ENCODE measurements around the gene VCAM1. TPM values are rescaled to one million over a fixed set of nuclear protein-coding genes. Genes with fewer than 3 reads are reported as not detected.

The VCAM1 gene
- total RNA-seq, 1 experiment from 2014 or later: 2.0 TPM

DNA sequence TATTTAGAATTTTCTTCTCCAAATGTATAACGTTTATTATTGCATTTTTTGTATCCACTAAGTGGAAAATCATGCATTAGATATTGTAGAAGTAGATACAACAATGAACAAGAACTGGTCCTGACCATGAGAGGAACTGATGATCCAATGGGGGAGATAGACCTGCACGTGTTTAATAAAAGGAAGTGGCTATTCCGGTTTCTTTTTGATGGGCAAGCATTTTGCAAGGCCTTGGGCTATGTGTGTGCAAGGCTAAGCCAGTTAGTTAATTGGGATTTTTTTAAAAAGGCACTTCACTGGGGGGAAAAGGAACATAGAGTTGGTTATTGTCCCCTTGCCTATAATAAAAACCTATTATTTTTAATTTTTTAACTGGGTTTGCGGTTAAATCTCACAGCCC is 961 bp upstream of the VCAM1 start:
- no peak for DNase-seq (ENCODE audit: low spot score)
- ChIA-PET CTCF (no interaction called here), POLR2A (ENCODE audit: low non-redundant PET) (no interaction called here)
- Histone ChIP-seq H3K4me1 (ENCODE audit: insufficient read depth, low read length, poor library complexity, severe bottlenecking) (peaks cover 9% of the 10 kb centered on the region), H3K36me3 (ENCODE audit: insufficient read depth, low read length, poor library complexity, severe bottlenecking) (no peaks in the 10 kb centered on the region), H3K27ac (ENCODE audit: low read depth, low read length, poor library complexity, severe bottlenecking) (no peak overlapping the region), H3K4me3 (ENCODE audit: low read depth, low read length, poor library complexity, severe bottlenecking) (no peak overlapping the region), H3K9me3 (ENCODE audit: low read depth, low read length, poor library complexity, severe bottlenecking) (no peaks in the 10 kb centered on the region), H3K27me3 (replicated peaks; ENCODE audit: insufficient read depth, low read depth, low read length, poor library complexity) (no peaks in the 10 kb centered on the region)
- no peak for TF ChIP-seq EZH2 (IDR thresholded peaks at IDR 0.05; ENCODE audit: borderline replicate concordance, low read depth, low read length, poor library complexity, severe bottlenecking)
- TF ChIP-seq, protein P1, sequence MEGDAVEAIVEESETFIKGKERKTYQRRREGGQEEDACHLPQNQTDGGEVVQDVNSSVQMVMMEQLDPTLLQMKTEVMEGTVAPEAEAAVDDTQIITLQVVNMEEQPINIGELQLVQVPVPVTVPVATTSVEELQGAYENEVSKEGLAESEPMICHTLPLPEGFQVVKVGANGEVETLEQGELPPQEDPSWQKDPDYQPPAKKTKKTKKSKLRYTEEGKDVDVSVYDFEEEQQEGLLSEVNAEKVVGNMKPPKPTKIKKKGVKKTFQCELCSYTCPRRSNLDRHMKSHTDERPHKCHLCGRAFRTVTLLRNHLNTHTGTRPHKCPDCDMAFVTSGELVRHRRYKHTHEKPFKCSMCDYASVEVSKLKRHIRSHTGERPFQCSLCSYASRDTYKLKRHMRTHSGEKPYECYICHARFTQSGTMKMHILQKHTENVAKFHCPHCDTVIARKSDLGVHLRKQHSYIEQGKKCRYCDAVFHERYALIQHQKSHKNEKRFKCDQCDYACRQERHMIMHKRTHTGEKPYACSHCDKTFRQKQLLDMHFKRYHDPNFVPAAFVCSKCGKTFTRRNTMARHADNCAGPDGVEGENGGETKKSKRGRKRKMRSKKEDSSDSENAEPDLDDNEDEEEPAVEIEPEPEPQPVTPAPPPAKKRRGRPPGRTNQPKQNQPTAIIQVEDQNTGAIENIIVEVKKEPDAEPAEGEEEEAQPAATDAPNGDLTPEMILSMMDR (conservative IDR thresholded peaks at IDR 0.05; ENCODE audit: low read depth, low read length): no peak
- no TSS peak for BruUV-seq (replicated peaks)
- intact Hi-C loops (cut with micrococcal nuclease; ENCODE audit: unreplicated experiment): no loop called here

DNA sequence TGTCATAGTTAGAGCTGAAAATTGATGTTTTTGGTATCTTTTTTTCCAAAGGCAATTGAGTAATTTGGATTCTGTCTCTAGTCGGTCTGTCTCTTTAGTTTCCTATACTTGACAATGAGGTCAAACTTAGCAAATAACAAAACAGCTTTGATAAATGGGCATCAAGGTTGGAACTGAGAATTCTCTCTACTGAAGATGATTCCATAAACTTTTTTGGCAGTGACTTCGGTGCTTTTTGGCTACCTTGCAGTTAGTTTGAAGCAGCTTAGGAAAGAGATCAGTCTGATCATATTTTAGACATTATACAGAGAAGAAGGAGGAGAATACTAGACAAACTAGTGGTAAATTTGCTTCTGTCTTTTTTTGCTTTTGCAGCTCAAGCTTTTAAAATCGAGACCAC is 559 bp downstream of the VCAM1 start:
- no peak overlapping the region for H3K4me3 ChIP-seq (ENCODE audit: low read depth, low read length, poor library complexity, severe bottlenecking)
- no TSS peak for BruUV-seq (replicated peaks)
- intact Hi-C loops (cut with micrococcal nuclease; ENCODE audit: unreplicated experiment): no loop called here
- ChIA-PET CTCF (no interaction called here), POLR2A (ENCODE audit: low non-redundant PET) (no interaction called here)
- no peak for DNase-seq (ENCODE audit: low spot score)
- H3K9me3 ChIP-seq (ENCODE audit: low read depth, low read length, poor library complexity, severe bottlenecking): no peaks in the 10 kb centered on the region
- TF ChIP-seq, protein P1 (conservative IDR thresholded peaks at IDR 0.05; ENCODE audit: low read depth, low read length): no peak
- no peak for TF ChIP-seq EZH2 (IDR thresholded peaks at IDR 0.05; ENCODE audit: borderline replicate concordance, low read depth, low read length, poor library complexity, severe bottlenecking)
- no peaks in the 10 kb centered on the region for H3K27me3 ChIP-seq (replicated peaks; ENCODE audit: insufficient read depth, low read depth, low read length, poor library complexity)
- H3K27ac ChIP-seq (ENCODE audit: low read depth, low read length, poor library complexity, severe bottlenecking): no peak overlapping the region
- H3K4me1 ChIP-seq (ENCODE audit: insufficient read depth, low read length, poor library complexity, severe bottlenecking): peaks cover 9% of the 10 kb centered on the region
- no peaks in the 10 kb centered on the region for H3K36me3 ChIP-seq (ENCODE audit: insufficient read depth, low read length, poor library complexity, severe bottlenecking)

DNA sequence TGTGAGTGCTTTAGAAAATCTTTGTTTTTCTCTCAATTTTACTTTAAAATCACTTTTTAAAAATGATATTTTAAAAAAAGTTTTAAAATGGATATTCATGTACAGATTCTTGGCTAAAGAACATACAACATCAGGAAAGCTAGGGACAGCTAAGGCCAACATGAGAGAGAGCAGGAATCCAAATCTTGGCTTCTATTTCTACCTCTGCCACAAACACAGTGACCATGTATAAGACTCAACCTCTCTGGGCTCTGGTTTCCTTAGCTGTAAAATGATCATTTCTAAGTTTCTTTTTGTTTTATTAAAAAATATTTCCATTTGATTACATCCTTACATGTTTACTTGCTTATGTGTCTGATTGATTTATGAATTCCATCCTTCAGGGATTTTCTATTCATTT is 1.2 kb downstream of the VCAM1 start:
- intact Hi-C loops (cut with micrococcal nuclease; ENCODE audit: unreplicated experiment): no loop called here
- Histone ChIP-seq H3K36me3 (ENCODE audit: insufficient read depth, low read length, poor library complexity, severe bottlenecking) (no peaks in the 10 kb centered on the region), H3K27ac (ENCODE audit: low read depth, low read length, poor library complexity, severe bottlenecking) (peak overlapping the region; percentile 60), H3K4me1 (ENCODE audit: insufficient read depth, low read length, poor library complexity, severe bottlenecking) (peaks cover 9% of the 10 kb centered on the region), H3K9me3 (ENCODE audit: low read depth, low read length, poor library complexity, severe bottlenecking) (no peaks in the 10 kb centered on the region), H3K4me3 (ENCODE audit: low read depth, low read length, poor library complexity, severe bottlenecking) (no peak overlapping the region), H3K27me3 (replicated peaks; ENCODE audit: insufficient read depth, low read depth, low read length, poor library complexity) (no peaks in the 10 kb centered on the region)
- TF ChIP-seq, protein P1 (conservative IDR thresholded peaks at IDR 0.05; ENCODE audit: low read depth, low read length): no peak
- TF ChIP-seq EZH2 (IDR thresholded peaks at IDR 0.05; ENCODE audit: borderline replicate concordance, low read depth, low read length, poor library complexity, severe bottlenecking): no peak
- ChIA-PET POLR2A (ENCODE audit: low non-redundant PET) (no interaction called here), CTCF (no interaction called here)
- BruUV-seq (replicated peaks): no TSS peak
- no peak for DNase-seq (ENCODE audit: low spot score)
